Heart left ventricle (tissue), 16 donors: ENCODE measurements around the gene CGB3. TPM values are rescaled to one million over a fixed set of nuclear protein-coding genes. Genes with fewer than 3 reads are reported as not detected.

ENCODE experiments used
- ATAC-seq, 4 donors: fragments of 200-7000 bp; cut with Tn5 transposase; one replicate each; pipeline ENCODE4 v1.9.1; 2020 to 2022; ENCODE audit warnings: moderate library complexity in 4 of 4, mild to moderate bottlenecking in 3 of 4, moderate number of reproducible peaks in 1 of 4
- DNase-seq, 5 donors: peaks; one replicate each; pipeline ENCODE4 v3.0.0-alpha.2; 2020
- H3K27ac ChIP-seq, 12 donors: fragments of 200-600 bp; sonication (generic) in 4 of 12; one replicate each; pipeline versions ENCODE4 v1.5.0 to v1.8.0; 2016 to 2022; ENCODE audit warnings: mild to moderate bottlenecking in 2 of 12
- H3K27me3 ChIP-seq, 9 donors: fragments of 200-600 bp; sonication (generic) in 2 of 9; one replicate each; pipeline versions ENCODE4 v1.5.1 to v1.8.0; 2016 to 2022; ENCODE audit warnings: mild to moderate bottlenecking in 3 of 9
- H3K36me3 ChIP-seq, 9 donors: fragments of 200-600 bp; sonication (generic) in 2 of 9; one replicate each; pipeline versions ENCODE4 v1.5.0 to v1.8.0; 2018 to 2022; ENCODE audit warnings: mild to moderate bottlenecking in 2 of 9
- H3K4me1 ChIP-seq, 12 donors: fragments of 200-600 bp; sonication (generic) in 4 of 12; one replicate each; pipeline versions ENCODE4 v1.5.0 to v1.8.0; 2016 to 2022; ENCODE audit warnings: mild to moderate bottlenecking in 3 of 12
- H3K4me3 ChIP-seq, 12 donors: fragments of 200-600 bp; sonication (generic) in 4 of 12; one replicate each; pipeline versions ENCODE4 v1.5.0 to v1.8.0; 2017 to 2022; ENCODE audit warnings: mild to moderate bottlenecking in 9 of 12, moderate library complexity in 4 of 12
- H3K9me3 ChIP-seq, 12 donors: fragments of 200-600 bp; sonication (generic) in 4 of 12; one replicate each; pipeline versions ENCODE4 v1.5.0 to v1.8.0; 2016 to 2022; ENCODE audit warnings: mild to moderate bottlenecking in 1 of 12
- POLR2A ChIP-seq, 2 donors: fragments of 450-650 bp; IDR thresholded peaks; one replicate each; pipeline ENCODE4 v1.6.1; 2017; ENCODE audit warnings: antibody characterized with exemption in 2 of 2, mild to moderate bottlenecking in 2 of 2, moderate library complexity in 2 of 2
- WGBS, 4 donors: extraction: QIAGEN DNeasy Blood & Tissue Kit in 2 of 4; methylation state at CpG; one replicate each; pipeline versions ENCODE4 v1.1.5 to v1.1.7; 2013 to 2018; 5-methylcytosine and 5-hydroxymethylcytosine counted together
- intact Hi-C, 10 donors: fragments of 100-400 bp; cut with DNase I; formaldehyde crosslinking; loops; one replicate each; pipeline versions ENCODE4 v1.11.1 to v1.14.2; 2022
- polyA plus RNA-seq, 2 donors: library from polyadenylated mRNA; stranded (reverse); fragments of 200-250 nt; gene quantifications; one replicate each; pipeline ENCODE4 v1.2.3, GENCODE V29; 2013
- total RNA-seq, 9 donors: library from RNA; depleted of rRNA in 2 of 9; stranded (reverse); fragments of >200 nt in 2 of 9; fragmentation: NEBNext Ultra II Directional in 3 of 9; extraction: Animal tissue kit (Norgen Biotek cat#: 25700) in 3 of 9; gene quantifications; one replicate each; pipeline versions ENCODE4 v1.1.0 to v1.2.4, GENCODE V29; 2016 to 2023
- TF ChIP-seq, protein P1 (sequence below), 12 donors: fragments of 200-600 bp; sonication (generic) in 4 of 12; IDR thresholded peaks; one replicate each; pipeline versions ENCODE4 v1.5.0 to v1.8.0; 2018 to 2022; ENCODE audit warnings: antibody characterized with exemption in 12 of 12, mild to moderate bottlenecking in 5 of 12
- donor health status: ischemic (EF 13 %, LVEDD 7.1; RV severe dilation, severe dysfunction).
- donor health status: healthy with polysubstance abuse.
- donor health status: DM: no; HTN: yes; CAD: no.
- donor health status: DM: no; HTN: no; CAD: no.
- donor health status: ischemic (EF 25% LVEDD 6.9; RV normal size, moderate dysfunction).
- donor health status: ischemic (EF 25% LVEDD 5.7; RV mildly dilated, moderate dysfunction).
- donor health status: healthy.
- donor health status: DM: yes; HTN: yes; CAD: no.
- donor health status: ischemic (EF 35%, LVEDD 5.7; RV mildly dilated, moderate dysfunction).
- donor health status: nonischemic (EF 11% LVEDD 7.7; RV severe dilation, severe dysfunction).
- donor health status: DM: yes; HTN: yes; CAD: no.
- donor health status: PGD.
- donor health status: ischemic (EF 29% LVEDD 5.4; RV normal size, mild dysfunction).
- donor health status: nonischemic (EF 23%, LVEDD 6.1; RV moderate dilation, normal function).

The CGB3 gene
- total and polyA plus RNA-seq, 11 donors: not detected

DNA sequence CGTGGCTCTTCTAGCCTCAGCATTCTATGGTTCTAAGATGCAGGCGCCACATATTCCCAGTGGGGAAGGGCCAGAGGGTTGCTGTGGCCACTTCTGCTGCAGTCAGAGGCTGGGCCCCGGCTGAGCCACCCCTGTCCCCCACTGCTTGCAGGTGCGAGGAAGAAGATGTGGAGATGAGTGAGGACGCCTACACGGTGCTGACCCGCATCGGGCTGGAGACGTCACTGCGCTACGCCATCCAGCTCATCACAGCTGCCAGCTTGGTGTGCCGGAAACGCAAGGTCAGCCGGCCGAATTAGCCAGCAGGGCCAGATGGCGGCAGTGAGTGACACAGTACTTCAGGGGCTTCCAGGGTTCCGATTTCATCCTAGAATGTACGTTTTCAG lies 9.3 kb downstream of the CGB3 start:
- TF ChIP-seq, protein P1, sequence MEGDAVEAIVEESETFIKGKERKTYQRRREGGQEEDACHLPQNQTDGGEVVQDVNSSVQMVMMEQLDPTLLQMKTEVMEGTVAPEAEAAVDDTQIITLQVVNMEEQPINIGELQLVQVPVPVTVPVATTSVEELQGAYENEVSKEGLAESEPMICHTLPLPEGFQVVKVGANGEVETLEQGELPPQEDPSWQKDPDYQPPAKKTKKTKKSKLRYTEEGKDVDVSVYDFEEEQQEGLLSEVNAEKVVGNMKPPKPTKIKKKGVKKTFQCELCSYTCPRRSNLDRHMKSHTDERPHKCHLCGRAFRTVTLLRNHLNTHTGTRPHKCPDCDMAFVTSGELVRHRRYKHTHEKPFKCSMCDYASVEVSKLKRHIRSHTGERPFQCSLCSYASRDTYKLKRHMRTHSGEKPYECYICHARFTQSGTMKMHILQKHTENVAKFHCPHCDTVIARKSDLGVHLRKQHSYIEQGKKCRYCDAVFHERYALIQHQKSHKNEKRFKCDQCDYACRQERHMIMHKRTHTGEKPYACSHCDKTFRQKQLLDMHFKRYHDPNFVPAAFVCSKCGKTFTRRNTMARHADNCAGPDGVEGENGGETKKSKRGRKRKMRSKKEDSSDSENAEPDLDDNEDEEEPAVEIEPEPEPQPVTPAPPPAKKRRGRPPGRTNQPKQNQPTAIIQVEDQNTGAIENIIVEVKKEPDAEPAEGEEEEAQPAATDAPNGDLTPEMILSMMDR (IDR thresholded peaks at IDR 0.05): no peak
- no peak for TF ChIP-seq POLR2A (IDR thresholded peaks at IDR 0.05)
- peaks cover 0 to 61% (median 35%) of the 10 kb centered on the region in 9 donors for H3K36me3 ChIP-seq
- 88 to 97% (median 95%) methylated on average over 15 to 18 of the region's 18 CpGs for WGBS, 4 donors
- intact Hi-C loops: no loop called here
- no peak for ATAC-seq
- no peaks in the 10 kb centered on the region for H3K9me3 ChIP-seq
- H3K4me3 ChIP-seq: no peak overlapping the region
- H3K27ac ChIP-seq: no peak overlapping the region
- DNase-seq: no peak
- H3K27me3 ChIP-seq: peaks cover 0 to 19% (median 0%) of the 10 kb centered on the region in 9 donors
- H3K4me1 ChIP-seq: peaks cover 0 to 29% (median 16%) of the 10 kb centered on the region in 12 donors

DNA sequence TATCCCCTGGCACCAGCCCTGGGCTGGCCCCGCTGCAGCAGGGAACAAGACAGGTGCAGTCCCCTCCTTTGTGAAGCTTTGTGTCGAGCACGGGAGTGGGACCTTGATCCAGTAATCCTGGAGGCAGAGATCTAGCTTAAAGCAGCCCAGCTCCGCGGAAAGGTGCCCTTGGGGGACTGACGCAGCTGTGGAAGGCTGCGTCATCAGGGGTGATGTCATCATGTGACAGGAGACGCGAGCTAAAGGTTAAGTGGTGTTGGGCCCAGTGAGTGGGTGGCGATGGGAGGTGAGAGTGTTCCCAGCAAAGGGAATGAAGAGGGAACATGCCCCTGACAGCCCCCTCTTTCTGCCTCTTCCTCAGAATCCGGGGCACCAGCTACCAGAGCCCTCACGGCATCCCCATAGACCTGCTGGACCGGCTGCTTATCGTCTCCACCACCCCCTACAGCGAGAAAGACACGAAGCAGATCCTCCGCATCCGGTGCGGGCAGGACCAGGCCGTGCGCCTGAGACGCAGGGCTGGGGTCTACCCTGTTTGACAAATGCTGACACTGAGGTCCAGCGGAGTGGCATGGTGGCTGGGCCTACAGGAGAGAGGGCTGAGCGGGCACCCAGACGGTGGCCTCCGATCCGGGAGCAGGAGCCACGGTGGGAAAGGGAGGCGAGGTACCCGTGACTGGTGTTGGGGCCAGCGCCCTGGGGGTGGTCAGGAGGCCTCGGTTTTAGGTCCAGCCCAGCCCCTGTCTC lies 9.8 kb downstream of the CGB3 start:
- no peak for DNase-seq
- no peak overlapping the region for H3K4me3 ChIP-seq
- WGBS, 4 donors: 88 to 93% (median 91%) methylated on average over 32 of the region's 32 CpGs
- no peak overlapping the region for H3K27ac ChIP-seq
- peaks cover 0 to 67% (median 40%) of the 10 kb centered on the region in 9 donors for H3K36me3 ChIP-seq
- peaks cover 0 to 17% (median 0%) of the 10 kb centered on the region in 9 donors for H3K27me3 ChIP-seq
- ATAC-seq: no peak
- intact Hi-C loops: no loop called here
- TF ChIP-seq, protein P1 (IDR thresholded peaks at IDR 0.05): no peak
- TF ChIP-seq POLR2A (IDR thresholded peaks at IDR 0.05): no peak
- H3K4me1 ChIP-seq: peaks cover 0 to 24% (median 14%) of the 10 kb centered on the region in 12 donors
- no peaks in the 10 kb centered on the region for H3K9me3 ChIP-seq

DNA sequence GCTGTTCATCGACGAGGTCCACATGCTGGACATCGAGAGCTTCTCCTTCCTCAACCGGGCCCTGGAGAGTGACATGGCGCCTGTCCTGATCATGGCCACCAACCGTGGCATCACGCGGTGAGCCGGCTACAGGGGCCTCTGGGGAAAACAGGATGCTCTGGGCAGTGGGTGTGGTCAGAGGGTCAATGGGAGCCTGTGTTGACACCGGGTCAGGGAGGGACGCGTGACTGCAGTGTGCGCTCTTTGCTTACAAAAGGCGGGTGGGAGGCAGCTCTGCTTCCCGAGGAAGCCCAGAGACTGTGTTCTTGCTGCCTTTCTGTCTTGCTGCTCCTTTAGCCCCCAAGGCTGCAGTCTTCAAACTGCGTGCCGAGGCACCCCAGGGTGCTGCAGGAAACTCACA lies 12.9 kb downstream of the CGB3 start:
- Histone ChIP-seq H3K36me3 (peaks cover 0 to 84% (median 65%) of the 10 kb centered on the region in 9 donors), H3K9me3 (no peaks in the 10 kb centered on the region), H3K27ac (no peak overlapping the region), H3K27me3 (no peaks in the 10 kb centered on the region), H3K4me3 (no peak overlapping the region), H3K4me1 (no peaks in the 10 kb centered on the region)
- DNase-seq (no peak), ATAC-seq (no peak)
- TF ChIP-seq, protein P1 (IDR thresholded peaks at IDR 0.05): no peak
- TF ChIP-seq POLR2A (IDR thresholded peaks at IDR 0.05): no peak
- intact Hi-C loops: no loop called here
- 80 to 96% (median 89%) methylated on average over 13 to 17 of the region's 17 CpGs for WGBS, 4 donors

DNA sequence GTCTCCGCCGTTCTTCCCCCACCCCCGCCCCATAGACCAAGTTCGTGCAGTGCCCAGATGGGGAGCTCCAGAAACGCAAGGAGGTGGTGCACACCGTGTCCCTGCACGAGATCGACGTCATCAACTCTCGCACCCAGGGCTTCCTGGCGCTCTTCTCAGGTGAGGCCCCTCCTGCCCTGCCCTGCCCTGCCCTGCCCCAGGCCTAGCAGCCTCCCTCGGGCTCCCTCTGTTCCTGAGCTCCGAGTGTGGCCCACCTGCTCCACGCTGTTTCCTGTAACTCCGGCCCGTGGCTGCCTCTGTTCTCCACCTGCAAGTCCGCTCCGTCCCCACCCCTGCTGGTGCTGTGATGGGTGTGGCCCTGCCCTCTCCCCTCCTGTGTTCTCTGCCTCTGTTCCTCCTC lies 13.7 kb downstream of the CGB3 start:
- TF ChIP-seq, protein P1 (IDR thresholded peaks at IDR 0.05): no peak
- Histone ChIP-seq H3K27me3 (no peaks in the 10 kb centered on the region), H3K9me3 (no peaks in the 10 kb centered on the region), H3K27ac (no peak overlapping the region), H3K4me3 (no peak overlapping the region), H3K4me1 (no peaks in the 10 kb centered on the region), H3K36me3 (peaks cover 0 to 88% (median 70%) of the 10 kb centered on the region in 9 donors)
- 90 to 95% (median 92%) methylated on average over 15 to 18 of the region's 18 CpGs for WGBS, 4 donors
- ATAC-seq (no peak), DNase-seq (no peak)
- intact Hi-C loops: no loop called here
